GM18873 (cell line): ENCODE measurements around the gene CR1.
"Not testable (repeated sequence)": the region's sequence is repeated elsewhere in the genome, so short reads cannot be mapped to it uniquely, and the experiment has no call there.

Experiments
- ATAC-seq: cut with Tn5 transposase; IDR thresholded peaks from one replicate; pipeline ENCODE4 v1.9.1; 2021; ENCODE audit warnings: mild to moderate bottlenecking, moderate library complexity, moderate number of reproducible peaks; ENCODE audit not compliant: unreplicated experiment, low FRiP score

CR1 gene

GRCh38 chr1:207495801-207496792, at the start of gene CR1:
TSS of gene CR1 (plus strand) at chr1:207496157. CDS start at chr1:207496268, 111 bp downstream.
- no peak for ATAC-seq

GRCh38 chr1:207453710-207454045, 42.3 kb upstream of the CR1 start:
- ATAC-seq = no peak

GRCh38 chr1:207454046-207454964, 41.7 kb upstream of the CR1 start, which contains the start of gene CR2:
TSS of gene CR2 (plus strand) at chr1:207454328. CDS start at chr1:207454419, 91 bp downstream.
- ATAC-seq = peak; percentile 49

- ATAC-seq = no peak
Observed at GRCh38 chr1:207455183-207455754, 40.7 kb upstream of the CR1 start.

- no peak for ATAC-seq
Observed at GRCh38 chr1:207458414-207458813, 37.5 kb upstream of the CR1 start.

- ATAC-seq = no peak
Observed at GRCh38 chr1:207459008-207459407, 36.9 kb upstream of the CR1 start.

- ATAC-seq = no peak
Observed at GRCh38 chr1:207461649-207462048, 34.3 kb upstream of the CR1 start.

- no peak for ATAC-seq
Observed at GRCh38 chr1:207462535-207462934, 33.4 kb upstream of the CR1 start.

- no peak for ATAC-seq
Observed at GRCh38 chr1:207463021-207463420, 32.9 kb upstream of the CR1 start.

GRCh38 chr1:207463571-207463970, 32.4 kb upstream of the CR1 start:
- no peak for ATAC-seq

GRCh38 chr1:207470927-207471326, 25.0 kb upstream of the CR1 start:
- no peak for ATAC-seq

GRCh38 chr1:207474210-207474609, 21.7 kb upstream of the CR1 start:
- no peak for ATAC-seq

GRCh38 chr1:207486198-207486597, 9.8 kb upstream of the CR1 start:
- ATAC-seq = no peak

GRCh38 chr1:207487636-207488035, 8.3 kb upstream of the CR1 start:
- ATAC-seq = no peak

- ATAC-seq = no peak
Observed at GRCh38 chr1:207493212-207493611, 2.7 kb upstream of the CR1 start.

- no peak for ATAC-seq
Observed at GRCh38 chr1:207494171-207494570, 1.8 kb upstream of the CR1 start.

- not testable (repeated sequence) for ATAC-seq
Observed at GRCh38 chr1:207495281-207495680, 676 bp upstream of the CR1 start.

GRCh38 chr1:207497941-207498340, 2.0 kb downstream of the CR1 start:
- no peak for ATAC-seq

- ATAC-seq = no peak
Observed at GRCh38 chr1:207499573-207499972, 3.6 kb downstream of the CR1 start.

GRCh38 chr1:207500306-207500705, 4.3 kb downstream of the CR1 start:
- no peak for ATAC-seq

- ATAC-seq = no peak
Observed at GRCh38 chr1:207501071-207501470, 5.1 kb downstream of the CR1 start.
